SU-DHL-6 (cell line): ENCODE measurements around the gene NMRK1.

Source experiments
- CTCF ChIP-seq: fragments of 200-600 bp; sonication (generic); IDR thresholded peaks from one replicate; pipeline ENCODE4 v1.5.1; 2017; ENCODE audit warnings: antibody characterized with exemption, mild to moderate bottlenecking, low read length, moderate library complexity; ENCODE audit not compliant: insufficient read depth, poor library complexity, severe bottlenecking
- EZH2phosphoT487 ChIP-seq: fragments of 200-600 bp; sonication (generic), shearing (Covaris generic); conservative IDR thresholded peaks from 2 replicates; pipeline ENCODE4 v1.6.1; 2018; ENCODE audit warnings: mild to moderate bottlenecking, antibody characterized with exemption, low read length, moderate library complexity, mixed read lengths

DNA sequence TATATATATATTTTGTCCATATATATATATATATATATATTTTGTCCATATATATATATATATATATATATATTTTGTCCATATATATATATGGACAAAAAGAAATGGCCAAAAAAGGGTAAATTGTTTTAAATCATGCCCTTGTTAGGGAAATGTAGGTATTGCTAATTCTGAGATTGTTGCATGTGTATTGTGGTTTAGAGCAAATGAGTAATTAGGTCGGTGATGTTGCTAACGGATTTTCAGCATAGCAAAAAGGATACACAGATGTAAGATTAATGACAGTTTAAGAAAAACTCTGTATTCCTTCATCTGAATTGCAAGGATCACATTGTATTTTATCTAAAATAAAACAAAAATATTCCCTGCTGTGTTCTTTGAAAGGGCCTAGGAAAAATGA lies 40.6 kb upstream of the NMRK1 start:
- no peak for TF ChIP-seq CTCF
- no peak for TF ChIP-seq EZH2phosphoT487
